Ishikawa (cell line): ENCODE measurements around the gene HOXD13.
A peak's percentile ranks its signal among the peaks of the same experiment; 100 is the strongest.

Experiments
- CEBPB ChIP-seq: IDR thresholded peaks from 2 replicates; pipeline ENCODE4 v1.6.1; 2012
- CREB1 ChIP-seq: IDR thresholded peaks from 2 replicates; pipeline ENCODE4 v1.6.1; 2012; ENCODE audit warnings: low read depth
- EGR1 ChIP-seq: IDR thresholded peaks from 2 replicates; pipeline ENCODE4 v1.6.1; 2012
- EP300 ChIP-seq: IDR thresholded peaks from 2 replicates; pipeline ENCODE4 v1.6.1; 2012; ENCODE audit warnings: borderline replicate concordance
- FOXM1 ChIP-seq: IDR thresholded peaks from 2 replicates; pipeline ENCODE4 v1.6.1; 2012; ENCODE audit warnings: low read depth, borderline replicate concordance
- NFIC ChIP-seq: IDR thresholded peaks from 2 replicates; pipeline ENCODE4 v1.6.1; 2012
- RAD21 ChIP-seq: IDR thresholded peaks from 2 replicates; pipeline ENCODE4 v1.6.1; 2012; ENCODE audit warnings: low read depth
- TAF1 ChIP-seq: IDR thresholded peaks from 2 replicates; pipeline ENCODE4 v1.6.1; 2012; ENCODE audit warnings: low read depth, mild to moderate bottlenecking
- TCF12 ChIP-seq: IDR thresholded peaks from 2 replicates; pipeline ENCODE4 v1.6.1; 2012; ENCODE audit warnings: low read depth
- TEAD4 ChIP-seq: IDR thresholded peaks from 2 replicates; pipeline ENCODE4 v1.6.1; 2012
- YY1 ChIP-seq: IDR thresholded peaks from 2 replicates; pipeline ENCODE4 v1.6.1; 2012; ENCODE audit warnings: low read depth
- ZBTB7A ChIP-seq: IDR thresholded peaks from 2 replicates; pipeline ENCODE4 v1.6.1; 2012; ENCODE audit warnings: low read depth
- TF ChIP-seq, protein P1 (sequence below): IDR thresholded peaks from 2 replicates; pipeline ENCODE4 v1.6.1; 2012; ENCODE audit warnings: low read depth, mild to moderate bottlenecking
- TF ChIP-seq, protein P2 (sequence below): IDR thresholded peaks from 2 replicates; pipeline ENCODE4 v1.6.1; 2012
- TF ChIP-seq, protein P3 (sequence below): IDR thresholded peaks from 2 replicates; pipeline ENCODE4 v1.6.1; 2012

The HOXD13 gene

DNA sequence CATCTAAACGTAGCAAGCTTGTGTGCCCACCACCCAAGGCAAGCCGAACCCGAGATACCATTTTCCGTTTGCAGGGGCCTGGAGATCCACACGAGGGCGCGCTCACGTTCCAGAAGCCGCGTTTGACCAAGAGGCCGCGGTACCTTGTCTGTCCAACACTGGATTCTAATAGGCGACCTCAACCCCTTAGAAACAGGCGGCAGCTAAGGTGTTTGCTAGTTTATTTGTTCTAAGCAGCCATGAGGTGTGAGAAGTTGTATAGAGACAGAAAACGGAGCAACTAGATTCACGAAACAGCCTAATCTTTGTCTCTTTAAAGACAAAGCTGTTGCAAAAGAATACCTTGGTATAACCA, 18.8 kb downstream of the HOXD13 start:
- TF ChIP-seq ZBTB7A = no peak
- peak; percentile 43; the same call in 1 of the 2 replicates for TF ChIP-seq RAD21

DNA sequence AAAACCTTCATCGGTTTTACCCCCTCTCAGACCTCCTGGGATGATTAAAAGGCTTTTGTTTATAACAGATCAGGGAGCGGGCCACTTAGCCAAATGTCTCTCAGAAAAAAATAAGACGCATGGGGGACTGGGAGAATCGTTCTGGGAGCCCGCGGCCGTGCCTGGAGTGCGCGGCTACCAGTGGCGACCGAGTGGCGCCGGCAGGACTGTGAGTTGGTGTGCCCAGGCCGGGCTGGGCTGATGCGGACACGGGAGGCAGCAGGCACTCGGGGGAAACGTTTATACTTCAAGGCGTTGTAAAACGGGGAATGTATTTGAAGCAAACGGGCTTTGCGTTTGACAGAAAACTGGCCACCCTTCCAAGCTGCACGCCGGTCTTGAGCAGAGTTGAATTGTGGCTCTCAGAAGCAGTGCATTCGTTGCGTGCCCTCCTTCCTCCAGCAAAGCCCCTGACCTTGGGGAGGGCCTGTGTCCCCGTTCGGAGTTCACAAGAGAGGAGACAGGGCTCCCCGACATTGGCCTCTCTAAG, 19.4 kb downstream of the HOXD13 start:
- no peak for TF ChIP-seq EP300
- TF ChIP-seq, protein P1, sequence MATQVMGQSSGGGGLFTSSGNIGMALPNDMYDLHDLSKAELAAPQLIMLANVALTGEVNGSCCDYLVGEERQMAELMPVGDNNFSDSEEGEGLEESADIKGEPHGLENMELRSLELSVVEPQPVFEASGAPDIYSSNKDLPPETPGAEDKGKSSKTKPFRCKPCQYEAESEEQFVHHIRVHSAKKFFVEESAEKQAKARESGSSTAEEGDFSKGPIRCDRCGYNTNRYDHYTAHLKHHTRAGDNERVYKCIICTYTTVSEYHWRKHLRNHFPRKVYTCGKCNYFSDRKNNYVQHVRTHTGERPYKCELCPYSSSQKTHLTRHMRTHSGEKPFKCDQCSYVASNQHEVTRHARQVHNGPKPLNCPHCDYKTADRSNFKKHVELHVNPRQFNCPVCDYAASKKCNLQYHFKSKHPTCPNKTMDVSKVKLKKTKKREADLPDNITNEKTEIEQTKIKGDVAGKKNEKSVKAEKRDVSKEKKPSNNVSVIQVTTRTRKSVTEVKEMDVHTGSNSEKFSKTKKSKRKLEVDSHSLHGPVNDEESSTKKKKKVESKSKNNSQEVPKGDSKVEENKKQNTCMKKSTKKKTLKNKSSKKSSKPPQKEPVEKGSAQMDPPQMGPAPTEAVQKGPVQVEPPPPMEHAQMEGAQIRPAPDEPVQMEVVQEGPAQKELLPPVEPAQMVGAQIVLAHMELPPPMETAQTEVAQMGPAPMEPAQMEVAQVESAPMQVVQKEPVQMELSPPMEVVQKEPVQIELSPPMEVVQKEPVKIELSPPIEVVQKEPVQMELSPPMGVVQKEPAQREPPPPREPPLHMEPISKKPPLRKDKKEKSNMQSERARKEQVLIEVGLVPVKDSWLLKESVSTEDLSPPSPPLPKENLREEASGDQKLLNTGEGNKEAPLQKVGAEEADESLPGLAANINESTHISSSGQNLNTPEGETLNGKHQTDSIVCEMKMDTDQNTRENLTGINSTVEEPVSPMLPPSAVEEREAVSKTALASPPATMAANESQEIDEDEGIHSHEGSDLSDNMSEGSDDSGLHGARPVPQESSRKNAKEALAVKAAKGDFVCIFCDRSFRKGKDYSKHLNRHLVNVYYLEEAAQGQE = no peak
- TF ChIP-seq EGR1 = no peak
- TF ChIP-seq, protein P2, sequence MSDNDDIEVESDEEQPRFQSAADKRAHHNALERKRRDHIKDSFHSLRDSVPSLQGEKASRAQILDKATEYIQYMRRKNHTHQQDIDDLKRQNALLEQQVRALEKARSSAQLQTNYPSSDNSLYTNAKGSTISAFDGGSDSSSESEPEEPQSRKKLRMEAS = no peak
- no peak for TF ChIP-seq CREB1
- TF ChIP-seq CEBPB = no peak
- TF ChIP-seq TEAD4 = no peak
- no peak for TF ChIP-seq RAD21
- no peak for TF ChIP-seq TAF1
- no peak for TF ChIP-seq TCF12
- no peak for TF ChIP-seq YY1
- TF ChIP-seq, protein P3, sequence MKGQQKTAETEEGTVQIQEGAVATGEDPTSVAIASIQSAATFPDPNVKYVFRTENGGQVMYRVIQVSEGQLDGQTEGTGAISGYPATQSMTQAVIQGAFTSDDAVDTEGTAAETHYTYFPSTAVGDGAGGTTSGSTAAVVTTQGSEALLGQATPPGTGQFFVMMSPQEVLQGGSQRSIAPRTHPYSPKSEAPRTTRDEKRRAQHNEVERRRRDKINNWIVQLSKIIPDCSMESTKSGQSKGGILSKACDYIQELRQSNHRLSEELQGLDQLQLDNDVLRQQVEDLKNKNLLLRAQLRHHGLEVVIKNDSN = no peak
- TF ChIP-seq FOXM1 = no peak
- no peak for TF ChIP-seq NFIC
- TF ChIP-seq ZBTB7A = no peak

DNA sequence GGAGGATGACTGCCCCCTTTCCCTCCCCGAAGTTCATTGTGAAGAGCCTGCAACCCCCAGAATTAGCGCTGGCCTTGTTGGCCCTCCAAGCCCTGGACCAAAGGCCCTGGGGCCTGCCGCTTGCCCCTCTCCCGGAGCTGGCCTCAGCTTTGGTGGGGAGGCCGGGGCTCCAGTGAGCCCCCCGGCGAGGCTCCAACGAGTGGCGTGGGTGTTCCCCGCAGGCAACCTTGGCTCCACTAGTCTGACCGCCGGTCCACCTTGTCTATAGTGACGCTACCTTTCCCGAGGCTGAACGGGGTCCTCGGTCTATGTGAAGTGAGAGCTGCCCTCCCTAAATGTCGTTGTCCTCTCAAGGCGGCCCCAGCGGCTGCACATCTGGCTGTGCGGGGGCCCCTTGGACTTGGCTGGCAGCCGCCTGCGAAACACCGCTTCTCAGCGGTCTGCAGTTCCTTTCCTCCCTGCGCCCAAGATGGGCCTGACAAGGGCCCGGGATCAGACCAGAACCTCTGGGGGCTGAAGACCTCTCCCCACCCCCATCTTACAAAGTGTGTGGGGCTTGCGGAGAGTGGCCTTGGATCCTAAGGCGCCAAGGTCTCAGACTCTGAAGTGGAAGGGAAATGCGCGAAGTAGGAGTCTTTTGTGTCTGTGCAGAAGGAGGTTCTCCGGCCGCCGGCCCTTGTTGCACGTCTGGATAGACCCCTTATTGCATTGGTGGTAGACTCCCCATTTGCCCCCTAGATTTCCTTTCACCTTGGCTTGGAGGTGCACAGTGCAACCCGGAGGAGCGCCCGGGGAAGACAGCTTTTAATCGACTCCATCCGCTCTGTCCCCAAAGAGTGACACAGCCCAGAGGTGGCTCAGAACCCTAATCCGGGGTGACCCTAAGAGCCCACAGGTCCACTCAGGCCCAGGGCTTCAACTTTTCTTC, 20.1 kb downstream of the HOXD13 start:
- TF ChIP-seq YY1 = no peak
- no peak for TF ChIP-seq TEAD4
- TF ChIP-seq RAD21 = no peak
- TF ChIP-seq, protein P3 = no peak
- no peak for TF ChIP-seq CEBPB
- TF ChIP-seq, protein P1 = no peak
- TF ChIP-seq EGR1 = no peak
- TF ChIP-seq FOXM1 = no peak
- TF ChIP-seq CREB1 = no peak
- TF ChIP-seq, protein P2 = no peak
- TF ChIP-seq TAF1 = no peak
- TF ChIP-seq ZBTB7A = no peak
- TF ChIP-seq NFIC = no peak
- TF ChIP-seq EP300 = no peak
- no peak for TF ChIP-seq TCF12

DNA sequence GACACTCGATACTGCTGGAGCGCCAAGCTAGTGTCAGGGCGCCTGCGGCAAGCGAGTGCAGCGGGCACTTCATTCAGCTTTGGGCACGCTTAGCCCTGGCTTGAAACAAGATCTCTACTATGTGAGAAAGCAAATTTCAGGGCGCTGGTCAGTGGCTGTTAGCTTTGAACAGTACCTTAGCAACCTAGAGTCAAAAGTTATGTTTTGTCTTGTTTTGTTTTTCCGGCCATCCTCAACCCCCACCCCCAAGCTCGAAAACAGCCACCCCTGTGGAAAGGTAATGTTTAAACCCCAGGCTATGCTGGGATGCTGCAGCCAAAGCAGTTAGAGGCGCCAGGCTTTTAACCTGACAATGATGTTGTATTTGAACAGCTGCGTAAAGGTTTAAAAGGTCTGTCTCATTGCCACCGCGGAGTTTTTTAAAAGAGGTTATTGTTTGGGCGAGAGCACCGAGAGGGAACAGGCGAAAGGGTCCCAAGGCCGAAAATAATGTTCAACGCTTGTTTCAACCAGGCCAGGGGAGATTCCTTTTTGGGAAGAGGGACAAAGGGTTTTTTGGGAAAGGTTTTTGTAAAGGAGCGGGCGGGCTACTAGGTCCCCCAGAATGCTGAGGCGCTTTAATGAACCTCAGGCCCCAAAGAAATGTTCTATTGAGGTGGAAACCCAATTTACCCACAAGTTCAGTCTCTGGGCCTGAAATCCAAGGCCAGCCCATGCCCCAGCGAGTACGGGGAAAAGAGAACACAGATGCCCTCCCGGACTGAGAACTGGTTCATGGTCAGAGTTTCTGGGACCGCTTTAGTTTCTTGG, 21.8 kb downstream of the HOXD13 start:
- no peak for TF ChIP-seq YY1
- TF ChIP-seq, protein P1 = no peak
- TF ChIP-seq FOXM1 = no peak
- TF ChIP-seq TCF12 = no peak
